NCI-H69 (cell line): ENCODE data around the gene LRRN3.

Source experiments
- DNase-seq: peaks from one replicate; lab custom pipeline; 2025; lab: John Stamatoyannopoulos, UW

The LRRN3 gene

GRCh38 chr7:111172564-111173257 lies 81.8 kb downstream of the LRRN3 start:
- peak; percentile 50 for DNase-seq

- DNase-seq: no peak
Observed at GRCh38 chr7:111173528-111173927, 82.6 kb downstream of the LRRN3 start.

- peak; percentile 25 for DNase-seq
Observed at GRCh38 chr7:111173990-111174389, 83.1 kb downstream of the LRRN3 start.

- DNase-seq: peak; percentile 74
Observed at GRCh38 chr7:111174510-111174909, 83.6 kb downstream of the LRRN3 start.
